Gastroesophageal sphincter (tissue), 4 donors: ENCODE data around the gene CD247. TPM values are rescaled to one million over a fixed set of nuclear protein-coding genes. Genes with fewer than 3 reads are reported as not detected.
A peak's percentile ranks its signal among the peaks of the same experiment; 100 is the strongest.

ENCODE experiments used
- ATAC-seq: fragments of 150-250 bp; one replicate; pipeline ENCODE4 v1.9.1; 2016; ENCODE audit warnings: mild to moderate bottlenecking, moderate library complexity
- H3K27ac ChIP-seq, 4 donors: fragments of 200-600 bp; sonication (generic) in 3 of 4; 1 replicate in 3 of 4; 2 replicates in 1 of 4; pipeline ENCODE4 v1.5.1; 2016 to 2019
- H3K27me3 ChIP-seq: fragments of 200-600 bp; sonication (generic); one replicate; pipeline ENCODE4 v1.5.1; 2019
- H3K36me3 ChIP-seq, 2 donors: fragments of 200-600 bp; sonication (generic); one replicate each; pipeline ENCODE4 v1.5.1; 2019; ENCODE audit warnings: control low read depth in 1 of 2
- H3K4me1 ChIP-seq, 3 donors: fragments of 200-600 bp; sonication (generic); 1 replicate in 2 of 3; 2 replicates in 1 of 3; pipeline ENCODE4 v1.5.1; 2016 to 2019; ENCODE audit warnings: control low read depth in 2 of 3
- H3K4me3 ChIP-seq, 2 donors: fragments of 200-600 bp; sonication (generic); one replicate each; pipeline ENCODE4 v1.5.1; 2019; ENCODE audit warnings: mild to moderate bottlenecking in 1 of 2, moderate library complexity in 1 of 2
- H3K9me3 ChIP-seq, 3 donors: fragments of 200-600 bp; sonication (generic); one replicate each; pipeline ENCODE4 v1.5.1; 2017 to 2019; ENCODE audit warnings: control low read depth in 2 of 3
- CTCF ChIP-seq, 4 experiments: fragments of 200-600 bp in 2 of 4; fragments of 450-650 bp in 2 of 4; sonication (generic) in 1 of 4; IDR thresholded peaks; one replicate each; pipeline ENCODE4 v1.5.1; 2017 to 2019; ENCODE audit warnings: antibody characterized with exemption in 4 of 4, mild to moderate bottlenecking in 2 of 4, moderate library complexity in 2 of 4
- EP300 ChIP-seq: sonication (generic); formaldehyde crosslinking; IDR thresholded peaks from one replicate; pipeline ENCODE4 v1.6.1; 2017; ENCODE audit warnings: antibody characterized with exemption, mild to moderate bottlenecking
- POLR2A ChIP-seq, 2 donors: fragments of 450-650 bp; IDR thresholded peaks; one replicate each; pipeline ENCODE4 v1.6.1; 2017; ENCODE audit warnings: antibody characterized with exemption in 2 of 2, mild to moderate bottlenecking in 2 of 2, moderate library complexity in 1 of 2
- POLR2AphosphoS5 ChIP-seq: sonication (generic); formaldehyde crosslinking; IDR thresholded peaks from one replicate; pipeline ENCODE4 v1.6.1; 2017; ENCODE audit warnings: antibody characterized with exemption
- WGBS, 2 donors: methylation state at CpG; one replicate each; pipeline ENCODE4 v1.1.5; 2018; ENCODE audit warnings: low coverage in 1 of 2; 5-methylcytosine and 5-hydroxymethylcytosine counted together
- total RNA-seq, 4 donors: library from RNA; depleted of rRNA; stranded (reverse); fragments of >200 nt; gene quantifications; one replicate each; pipeline ENCODE4 v1.1.0, GENCODE V29; 2016

The CD247 gene
- total RNA-seq, 4 donors from 2014 or later = 0.31 to 1.3 (median 0.45) TPM; not detected in 1

- ATAC-seq = peak; percentile 79
- Histone ChIP-seq H3K4me1 (peaks cover 0 to 14% (median 7%) of the 10 kb centered on the region in 3 donors), H3K36me3 (no peaks in the 10 kb centered on the region), H3K27me3 (peaks cover 30% of the 10 kb centered on the region), H3K9me3 (no peaks in the 10 kb centered on the region), H3K4me3 (no peak overlapping the region), H3K27ac (no peak overlapping the region)
- WGBS, 2 donors = 6 to 20% methylated on average over 3 of the region's 12 CpGs
- peak; percentile 64 to 90 (median 74) for TF ChIP-seq CTCF (IDR thresholded peaks at IDR 0.05)
- TF ChIP-seq POLR2A (IDR thresholded peaks at IDR 0.05) = no peak
- no peak for TF ChIP-seq POLR2AphosphoS5
Measured at GRCh38 chr1:167442142-167442848, 76.0 kb downstream of the CD247 start.

- 90 to 96% methylated on average over 2 to 3 of the region's 3 CpGs for WGBS, 2 donors
- H3K36me3 ChIP-seq = no peaks in the 10 kb centered on the region
- no peaks in the 10 kb centered on the region for H3K9me3 ChIP-seq
- no peak overlapping the region for H3K4me3 ChIP-seq
- H3K4me1 ChIP-seq = peaks cover 0 to 14% (median 7%) of the 10 kb centered on the region in 3 donors
- ATAC-seq = no peak
- H3K27ac ChIP-seq = no peak overlapping the region
- peaks cover 28% of the 10 kb centered on the region for H3K27me3 ChIP-seq
- no peak for TF ChIP-seq EP300
- TF ChIP-seq POLR2A (IDR thresholded peaks at IDR 0.05) = no peak
Measured at GRCh38 chr1:167441222-167441621, 77.1 kb downstream of the CD247 start.

- 80 to 91% methylated on average over 2 to 6 of the region's 8 CpGs for WGBS, 2 donors
- peaks cover 0 to 14% (median 7%) of the 10 kb centered on the region in 3 donors for H3K4me1 ChIP-seq
Measured at GRCh38 chr1:167440776-167441175, 77.6 kb downstream of the CD247 start.

GRCh38 chr1:167440345-167440744, 78.0 kb downstream of the CD247 start:
- H3K4me3 ChIP-seq = no peak overlapping the region
- TF ChIP-seq CTCF (IDR thresholded peaks at IDR 0.05) (no peak), POLR2AphosphoS5 (no peak), POLR2A (IDR thresholded peaks at IDR 0.05) (no peak)

More at GRCh38 chr1:167440776-167441175, 77.6 kb downstream of the CD247 start:
- Histone ChIP-seq H3K9me3 (no peaks in the 10 kb centered on the region), H3K4me3 (no peak overlapping the region), H3K36me3 (no peaks in the 10 kb centered on the region), H3K27ac (no peak overlapping the region), H3K27me3 (peaks cover 24% of the 10 kb centered on the region)
- no peak for ATAC-seq
- no peak for TF ChIP-seq POLR2A (IDR thresholded peaks at IDR 0.05)
- TF ChIP-seq POLR2AphosphoS5 = no peak
- TF ChIP-seq CTCF (IDR thresholded peaks at IDR 0.05) = no peak
- TF ChIP-seq EP300 = no peak

GRCh38 chr1:167439301-167439988, 78.9 kb downstream of the CD247 start:
- Histone ChIP-seq H3K27me3 (peaks cover 23% of the 10 kb centered on the region), H3K4me1 (peaks cover 0 to 14% (median 7%) of the 10 kb centered on the region in 3 donors), H3K9me3 (no peaks in the 10 kb centered on the region), H3K36me3 (no peaks in the 10 kb centered on the region), H3K4me3 (peak overlapping the region in 1 of 2 donors; percentile 45), H3K27ac (no peak overlapping the region)
- no peak for ATAC-seq
- TF ChIP-seq EP300 (no peak), POLR2AphosphoS5 (no peak), POLR2A (IDR thresholded peaks at IDR 0.05) (no peak), CTCF (IDR thresholded peaks at IDR 0.05) (no peak)
- WGBS, 2 donors = 3 to 10% methylated on average over 4 to 6 of the region's 49 CpGs

More at GRCh38 chr1:167440345-167440744, 78.0 kb downstream of the CD247 start:
- no peaks in the 10 kb centered on the region for H3K9me3 ChIP-seq
- H3K27ac ChIP-seq = no peak overlapping the region
- peaks cover 24% of the 10 kb centered on the region for H3K27me3 ChIP-seq
- 92 to 96% methylated on average over 2 to 4 of the region's 4 CpGs for WGBS, 2 donors
- H3K4me1 ChIP-seq = peaks cover 0 to 14% (median 7%) of the 10 kb centered on the region in 3 donors
- ATAC-seq = no peak
- H3K36me3 ChIP-seq = no peaks in the 10 kb centered on the region
